ENCODE measurements around the gene CADPS.

DNA sequence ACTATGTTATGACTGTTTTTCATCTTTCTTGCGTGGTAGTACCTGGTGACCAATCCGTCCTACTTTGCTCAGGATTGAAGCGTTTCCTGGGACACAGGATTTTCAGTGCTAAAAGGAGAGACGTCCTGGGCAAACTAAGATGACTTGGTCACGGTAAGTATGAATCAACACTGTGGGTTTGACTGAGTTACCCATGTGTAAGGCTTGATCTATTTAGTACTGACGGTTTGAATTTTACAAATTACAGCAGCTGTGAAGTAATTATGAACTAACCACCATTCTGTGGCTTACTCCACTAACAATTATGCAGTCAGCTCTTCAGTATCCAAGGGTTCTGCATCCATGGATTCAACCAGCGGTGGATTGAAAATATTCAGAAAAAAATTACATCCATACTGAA lies 328.9 kb downstream of the CADPS start:
- TF ChIP-seq, protein P1, sequence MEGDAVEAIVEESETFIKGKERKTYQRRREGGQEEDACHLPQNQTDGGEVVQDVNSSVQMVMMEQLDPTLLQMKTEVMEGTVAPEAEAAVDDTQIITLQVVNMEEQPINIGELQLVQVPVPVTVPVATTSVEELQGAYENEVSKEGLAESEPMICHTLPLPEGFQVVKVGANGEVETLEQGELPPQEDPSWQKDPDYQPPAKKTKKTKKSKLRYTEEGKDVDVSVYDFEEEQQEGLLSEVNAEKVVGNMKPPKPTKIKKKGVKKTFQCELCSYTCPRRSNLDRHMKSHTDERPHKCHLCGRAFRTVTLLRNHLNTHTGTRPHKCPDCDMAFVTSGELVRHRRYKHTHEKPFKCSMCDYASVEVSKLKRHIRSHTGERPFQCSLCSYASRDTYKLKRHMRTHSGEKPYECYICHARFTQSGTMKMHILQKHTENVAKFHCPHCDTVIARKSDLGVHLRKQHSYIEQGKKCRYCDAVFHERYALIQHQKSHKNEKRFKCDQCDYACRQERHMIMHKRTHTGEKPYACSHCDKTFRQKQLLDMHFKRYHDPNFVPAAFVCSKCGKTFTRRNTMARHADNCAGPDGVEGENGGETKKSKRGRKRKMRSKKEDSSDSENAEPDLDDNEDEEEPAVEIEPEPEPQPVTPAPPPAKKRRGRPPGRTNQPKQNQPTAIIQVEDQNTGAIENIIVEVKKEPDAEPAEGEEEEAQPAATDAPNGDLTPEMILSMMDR (optimal IDR thresholded peaks at IDR 0.05 in 1 of 3, IDR thresholded peaks at IDR 0.05 in 1 of 3, conservative IDR thresholded peaks at IDR 0.05 in 1 of 3; ENCODE audit: extremely low read depth in 1 of 3, insufficient read depth in 2 of 3, low read length in 3 of 3): no peak
- no peak for TF ChIP-seq EZH2 (IDR thresholded peaks at IDR 0.05; ENCODE audit: low read length)
